HCT116 (cell line): ENCODE data around the gene XYLT2. TPM values are rescaled to one million over a fixed set of nuclear protein-coding genes. Genes with fewer than 3 reads are reported as not detected.

Source experiments
- ATAC-seq: fragments of 200-7000 bp; cut with Tn5 transposase; 2 replicates; pipeline ENCODE4 v1.9.1; 2020; ENCODE audit warnings: mild to moderate bottlenecking, moderate library complexity
- BruUV-seq: library from RNA; stranded (reverse); fragments of 400-500 nt; replicated peaks from 2 replicates; lab custom pipeline; 2021; lab: Mats Ljungman, UMichigan
- CTCF ChIA-PET: fragments of 300-600 bp; sonication (Branson Sonifier 250); formaldehyde crosslinking; loops from one replicate; lab custom pipeline; 2021; ENCODE audit warnings: antibody characterized with exemption; lab: Charles Lee
- POLR2A ChIA-PET: fragments of 300-600, 350-600 bp; sonication (Branson Sonifier 250); formaldehyde crosslinking; loops from one replicate; lab custom pipeline; 2021; ENCODE audit warnings: antibody characterized with exemption; lab: Charles Lee
- RAD21 ChIA-PET, 2 experiments: fragments of 300-600 bp; sonication (Branson Sonifier 250); formaldehyde crosslinking; loops; one replicate each; lab custom pipeline; 2023; ENCODE audit warnings: low total read pairs in 2 of 2; ENCODE audit not compliant: uncharacterized antibody in 2 of 2, unreplicated experiment in 2 of 2, low non-redundant PET in 1 of 2; lab: Charles Lee
- DNase-seq: peaks from one replicate; pipeline ENCODE4 v3.0.0-alpha.2; 2010; ENCODE audit warnings: low read depth, low spot score
- H2AFZ ChIP-seq: fragments of 200-600 bp; shearing (Covaris generic), sonication (generic); 2 replicates; pipeline ENCODE4 v1.6.1; 2017; ENCODE audit warnings: low read depth, mixed run types, mixed read lengths, antibody characterized with exemption, low read length; ENCODE audit not compliant: poor library complexity, severe bottlenecking
- H3K27ac ChIP-seq: 2 replicates; pipeline ENCODE4 v1.5.1; 2012; ENCODE audit warnings: low read depth, low read length
- H3K27me3 ChIP-seq: fragments of 200-600 bp; sonication (generic); 2 replicates; pipeline ENCODE4 v1.6.1; 2016; ENCODE audit warnings: mixed run types, low read length, mixed read lengths; ENCODE audit not compliant: insufficient read depth
- H3K36me3 ChIP-seq, 2 experiments: fragments of 200-500 bp in 1 of 2; fragments of 200-600 bp in 1 of 2; sonication (Bioruptor generic) in 1 of 2; sonication (generic) in 1 of 2; 2 replicates each; pipeline versions ENCODE4 v1.5.1 to v1.6.1; 2014 to 2016; ENCODE audit warnings: low read length in 2 of 2, inconsistent platforms in 1 of 2, mixed read lengths in 1 of 2, mixed run types in 1 of 2; ENCODE audit not compliant: insufficient read depth in 2 of 2, control insufficient read depth in 1 of 2
- H3K4me1 ChIP-seq, 2 experiments: fragments of 200-600 bp in 1 of 2; sonication (generic) in 1 of 2; 2 replicates each; pipeline versions ENCODE4 v1.5.1 to v1.6.1; 2012 to 2017; ENCODE audit warnings: low read length in 2 of 2, inconsistent platforms in 1 of 2, mild to moderate bottlenecking in 1 of 2, mixed read lengths in 1 of 2, mixed run types in 1 of 2, moderate library complexity in 1 of 2; ENCODE audit not compliant: insufficient read depth in 2 of 2, control insufficient read depth in 1 of 2
- H3K4me2 ChIP-seq: fragments of 200-600 bp; sonication (generic); 2 replicates; pipeline ENCODE4 v1.6.1; 2017; ENCODE audit warnings: mixed run types, low read length, mixed read lengths
- H3K4me3 ChIP-seq, 2 experiments: fragments of 200-600 bp in 1 of 2; sonication (generic) in 1 of 2; replicated peaks in 1 of 2; 2 replicates each; pipeline ENCODE4 v1.5.1; 2011 to 2016; ENCODE audit warnings: low read length in 2 of 2, control low read depth in 1 of 2, low read depth in 1 of 2, mild to moderate bottlenecking in 1 of 2, mixed read lengths in 1 of 2, mixed run types in 1 of 2
- H3K79me2 ChIP-seq: fragments of 200-600 bp; sonication (generic); 2 replicates; pipeline ENCODE4 v1.6.1; 2017; ENCODE audit warnings: mild to moderate bottlenecking, mixed run types, low read length, moderate library complexity, mixed read lengths; ENCODE audit not compliant: insufficient read depth
- H3K9ac ChIP-seq: fragments of 200-600 bp; sonication (generic); 2 replicates; pipeline ENCODE4 v1.6.1; 2016; ENCODE audit warnings: low read length, mixed read lengths
- H3K9me2 ChIP-seq: fragments of 200-600 bp; sonication (generic), shearing (Covaris generic); 2 replicates; pipeline ENCODE4 v1.6.1; 2017; ENCODE audit warnings: mixed run types, mild to moderate bottlenecking, moderate library complexity; ENCODE audit not compliant: insufficient read depth
- H3K9me3 ChIP-seq, 2 experiments: fragments of 200-500 bp in 1 of 2; fragments of 200-600 bp in 1 of 2; sonication (Bioruptor generic) in 1 of 2; sonication (generic) in 1 of 2; 2 replicates each; pipeline ENCODE4 v1.6.1; 2014 to 2017; ENCODE audit warnings: low read length in 2 of 2, mixed read lengths in 2 of 2, inconsistent platforms in 1 of 2, low read depth in 1 of 2, mild to moderate bottlenecking in 1 of 2, mixed run types in 1 of 2, moderate library complexity in 1 of 2; ENCODE audit not compliant: control insufficient read depth in 1 of 2, insufficient read depth in 1 of 2
- H4K20me1 ChIP-seq: fragments of 200-600 bp; sonication (generic), shearing (Covaris generic); 2 replicates; pipeline ENCODE4 v1.6.1; 2017; ENCODE audit warnings: mixed run types, mild to moderate bottlenecking, moderate library complexity; ENCODE audit not compliant: insufficient read depth
- CBX3 ChIP-seq: IDR thresholded peaks from 2 replicates; pipeline ENCODE4 v1.6.1; 2012; ENCODE audit warnings: low read depth
- EGR1 ChIP-seq: IDR thresholded peaks from 2 replicates; pipeline ENCODE4 v1.6.1; 2012; ENCODE audit warnings: low read depth
- JUND ChIP-seq: IDR thresholded peaks from 2 replicates; pipeline ENCODE4 v1.6.1; 2012
- RAD21 ChIP-seq: IDR thresholded peaks from 2 replicates; pipeline ENCODE4 v1.6.1; 2012; ENCODE audit warnings: low read depth, mild to moderate bottlenecking
- SP1 ChIP-seq: IDR thresholded peaks from 2 replicates; pipeline ENCODE4 v1.6.1; 2012; ENCODE audit warnings: low read depth
- SRF ChIP-seq: IDR thresholded peaks from 2 replicates; pipeline ENCODE4 v1.6.1; 2012; ENCODE audit warnings: low read depth
- TCF7L2 ChIP-seq: IDR thresholded peaks from 2 replicates; pipeline ENCODE4 v1.7.0; 2011; ENCODE audit warnings: borderline replicate concordance, inconsistent platforms; ENCODE audit not compliant: insufficient read depth, insufficient read length; ENCODE audit errors: extremely low read depth
- YY1 ChIP-seq: IDR thresholded peaks from 2 replicates; pipeline ENCODE4 v1.6.1; 2011; ENCODE audit warnings: low read length, low read depth, moderate library complexity, mild to moderate bottlenecking; ENCODE audit not compliant: insufficient replicate concordance; ENCODE audit errors: extremely low read depth
- ZFX ChIP-seq: fragments of 450-650 bp; IDR thresholded peaks from 2 replicates; pipeline ENCODE4 v1.6.1; 2017
- intact Hi-C: fragments of 100-400 bp; cut with micrococcal nuclease; formaldehyde crosslinking; loops from 2 replicates; pipeline ENCODE4 v1.10.0; 2022
- total RNA-seq: library from RNA; stranded (reverse); gene quantifications from one replicate; pipeline ENCODE4 v1.2.1, GENCODE V29; 2021; ENCODE audit not compliant: unreplicated experiment
- TF ChIP-seq, protein P1 (sequence below): IDR thresholded peaks from 2 replicates; pipeline ENCODE4 v1.6.1; 2012

The XYLT2 gene
- total RNA-seq, 1 experiment from 2014 or later, result 37.5 TPM

- TF ChIP-seq SRF (no peak), EGR1 (no peak), YY1 (no peak), CBX3 (no peak), RAD21 (no peak), JUND (no peak), TCF7L2 (no peak)
Measured at GRCh38 chr17:50301891-50302584, 43.9 kb upstream of the XYLT2 start (continued).

DNA sequence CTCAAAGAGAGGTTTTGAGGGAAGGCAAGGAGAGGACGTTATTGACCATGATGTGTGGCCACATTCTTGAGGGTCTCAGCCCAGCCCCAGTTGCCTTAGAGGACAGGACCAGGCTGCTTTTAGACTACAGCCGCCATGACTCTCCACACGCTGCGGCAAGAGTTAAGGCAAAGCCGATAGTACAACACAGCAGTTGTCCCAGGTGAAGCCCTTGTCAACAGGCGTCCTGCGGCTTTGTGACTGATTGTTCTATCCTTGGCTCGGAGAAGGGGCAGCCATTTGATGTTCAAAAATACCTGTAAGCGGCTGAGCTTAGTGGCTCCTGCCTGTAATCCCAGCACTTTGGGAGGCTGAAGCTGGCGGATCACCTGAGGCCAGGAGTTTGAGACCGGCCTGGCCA lies 42.9 kb upstream of the XYLT2 start:
- TF ChIP-seq SP1, result no peak
- TF ChIP-seq, protein P1, sequence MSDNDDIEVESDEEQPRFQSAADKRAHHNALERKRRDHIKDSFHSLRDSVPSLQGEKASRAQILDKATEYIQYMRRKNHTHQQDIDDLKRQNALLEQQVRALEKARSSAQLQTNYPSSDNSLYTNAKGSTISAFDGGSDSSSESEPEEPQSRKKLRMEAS, result no peak
- TF ChIP-seq CBX3, result no peak
- no peak for TF ChIP-seq ZFX
- no peak for TF ChIP-seq EGR1
- TF ChIP-seq JUND, result no peak
- Histone ChIP-seq H3K4me1 (no peaks in the 10 kb centered on the region), H3K36me3 (no peaks in the 10 kb centered on the region), H4K20me1 (no peaks in the 10 kb centered on the region), H3K9me2 (no peaks in the 10 kb centered on the region), H3K9ac (no peak overlapping the region), H2AFZ (no peak overlapping the region), H3K4me3 (no peak overlapping the region), H3K27me3 (no peaks in the 10 kb centered on the region), H3K79me2 (no peaks in the 10 kb centered on the region), H3K27ac (no peak overlapping the region), H3K4me2 (no peak overlapping the region), H3K9me3 (no peaks in the 10 kb centered on the region)
- ChIA-PET CTCF (interaction anchor here (1.0 kb wide), 1 partner anchor 33 kb away, joined by 3 read pairs; no protein-coding TSS in a partner anchor), POLR2A (no interaction called here), RAD21 (no interaction called here)
- no TSS peak for BruUV-seq
- no peak for DNase-seq
- ATAC-seq, result no peak
- intact Hi-C loops, result no loop called here
